GM21529 (cell line): ENCODE measurements around the gene CLHC1.
"Not testable (repeated sequence)": the region's sequence is repeated elsewhere in the genome, so short reads cannot be mapped to it uniquely, and the experiment has no call there.

ENCODE experiments used
- ATAC-seq: cut with Tn5 transposase; IDR thresholded peaks from one replicate; pipeline ENCODE4 v1.9.1; 2021; ENCODE audit not compliant: unreplicated experiment

The CLHC1 gene

DNA sequence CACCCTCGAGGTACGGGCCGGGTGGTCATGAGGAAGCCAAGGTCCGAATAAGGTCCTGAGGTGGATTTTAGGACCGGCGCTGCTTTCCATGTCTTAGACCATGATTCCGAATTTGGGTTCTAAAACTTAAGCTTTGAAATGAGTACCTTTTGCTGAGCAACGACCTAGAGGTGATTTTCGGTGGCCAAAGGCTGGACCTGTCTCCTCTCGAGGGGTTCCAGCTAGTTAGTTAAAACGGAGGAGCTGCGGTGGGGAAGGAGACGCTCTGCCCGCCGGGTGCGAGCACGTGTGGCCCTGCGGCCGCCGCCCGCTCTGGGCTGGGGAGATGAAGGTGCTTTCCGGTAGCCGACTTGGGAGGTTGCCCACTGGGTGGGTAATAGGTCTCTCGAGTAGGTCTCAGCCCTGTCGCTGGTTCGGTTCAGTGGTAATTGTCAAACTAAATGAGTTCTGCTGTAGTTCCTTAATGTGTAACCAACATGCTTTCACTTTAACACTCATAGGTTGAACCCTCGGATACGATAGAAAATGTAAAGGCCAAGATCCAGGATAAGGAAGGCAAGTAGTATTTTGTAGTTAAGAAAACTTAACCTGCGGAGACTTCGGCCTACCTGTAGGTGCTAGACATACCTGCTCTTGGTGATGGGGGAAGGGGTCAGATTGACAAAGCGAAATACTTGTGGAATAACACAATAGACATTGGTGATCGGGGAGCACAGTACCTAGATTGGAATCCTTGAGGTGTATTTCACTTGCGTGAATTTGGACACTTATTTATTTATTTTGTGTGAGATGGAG is 967 bp upstream of the CLHC1 start:
- peak; percentile 15 for ATAC-seq

DNA sequence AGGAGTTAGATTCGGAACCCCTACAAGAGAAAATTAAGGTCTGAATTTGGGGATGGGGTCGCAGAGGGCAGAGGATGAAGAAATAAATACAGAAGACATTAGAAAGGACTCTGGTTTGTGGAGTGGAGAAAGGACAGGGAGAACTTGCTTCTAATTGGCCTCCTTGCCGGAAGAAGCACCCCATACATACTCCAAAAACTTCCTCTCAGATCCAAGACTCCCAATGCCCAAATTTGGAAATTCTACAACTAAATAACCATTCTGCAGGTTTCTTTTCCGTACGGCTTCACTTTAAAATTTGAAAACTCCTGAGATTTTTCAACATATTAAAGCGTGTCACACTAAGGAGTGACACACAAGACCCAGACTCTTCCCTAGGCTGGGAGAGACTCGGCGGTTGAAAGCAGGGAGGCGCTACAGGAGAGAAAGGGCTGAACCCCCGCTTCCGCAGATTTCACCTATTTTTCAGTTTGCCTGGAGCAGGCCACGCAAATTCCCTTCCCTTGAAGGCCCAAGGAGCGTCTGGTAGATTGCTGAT is 478 bp downstream of the CLHC1 start:
- ATAC-seq = peak; percentile 3

DNA sequence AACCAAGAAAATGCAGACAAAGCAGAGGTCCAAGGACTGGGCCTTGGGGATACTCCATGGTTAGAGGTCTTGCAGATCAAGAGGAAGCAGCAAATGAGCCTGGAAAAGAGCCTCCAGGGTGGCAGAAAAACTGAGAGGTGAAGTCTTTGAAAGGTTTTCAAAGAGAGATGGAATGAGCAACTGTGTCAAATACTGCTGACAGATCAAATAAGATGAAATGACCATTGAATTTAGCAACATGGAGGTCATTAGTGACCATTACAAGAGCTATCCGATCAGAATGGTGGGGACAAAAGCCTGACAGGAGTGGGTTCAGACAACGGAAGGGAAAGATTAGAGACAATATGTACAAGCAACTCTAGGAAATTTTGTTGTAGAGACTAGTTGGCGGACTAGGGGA is 1.5 kb downstream of the CLHC1 start:
- ATAC-seq = no peak

DNA sequence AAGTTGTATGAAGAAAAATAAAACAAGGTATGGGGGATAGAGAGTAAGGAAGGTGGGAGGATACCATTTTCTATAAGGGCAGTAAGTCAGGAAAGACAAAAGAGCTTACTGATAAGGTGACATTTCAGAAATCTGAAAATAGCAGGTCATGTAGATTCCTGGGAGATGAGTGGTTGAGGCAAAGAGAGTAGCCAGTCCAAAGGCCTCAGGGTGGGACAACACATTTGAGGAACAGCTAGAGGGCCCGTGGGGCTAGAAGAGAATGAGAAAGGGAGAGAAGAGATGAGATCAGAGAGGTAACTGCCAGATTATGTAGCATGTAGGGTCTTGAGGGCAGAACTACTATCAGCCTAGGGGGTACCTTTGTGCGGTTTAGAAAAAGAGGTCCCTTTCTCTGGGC is 2.9 kb downstream of the CLHC1 start:
- ATAC-seq = no peak

DNA sequence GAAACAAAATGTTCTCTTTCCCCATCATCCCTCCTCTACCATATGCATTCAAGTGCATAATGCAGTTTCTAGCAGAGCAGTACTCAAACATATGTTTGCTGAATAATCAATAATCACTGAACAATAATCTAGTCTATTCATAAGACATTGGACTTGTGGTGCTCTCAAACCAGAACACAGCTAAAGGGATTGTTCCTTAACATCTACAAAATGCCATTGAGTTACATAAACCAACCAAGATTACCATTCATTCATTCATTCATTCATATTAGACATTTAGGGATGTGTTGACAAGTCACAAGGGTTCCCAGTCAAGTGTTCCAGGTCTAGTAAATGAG is 3.9 kb downstream of the CLHC1 start:
- no peak for ATAC-seq

DNA sequence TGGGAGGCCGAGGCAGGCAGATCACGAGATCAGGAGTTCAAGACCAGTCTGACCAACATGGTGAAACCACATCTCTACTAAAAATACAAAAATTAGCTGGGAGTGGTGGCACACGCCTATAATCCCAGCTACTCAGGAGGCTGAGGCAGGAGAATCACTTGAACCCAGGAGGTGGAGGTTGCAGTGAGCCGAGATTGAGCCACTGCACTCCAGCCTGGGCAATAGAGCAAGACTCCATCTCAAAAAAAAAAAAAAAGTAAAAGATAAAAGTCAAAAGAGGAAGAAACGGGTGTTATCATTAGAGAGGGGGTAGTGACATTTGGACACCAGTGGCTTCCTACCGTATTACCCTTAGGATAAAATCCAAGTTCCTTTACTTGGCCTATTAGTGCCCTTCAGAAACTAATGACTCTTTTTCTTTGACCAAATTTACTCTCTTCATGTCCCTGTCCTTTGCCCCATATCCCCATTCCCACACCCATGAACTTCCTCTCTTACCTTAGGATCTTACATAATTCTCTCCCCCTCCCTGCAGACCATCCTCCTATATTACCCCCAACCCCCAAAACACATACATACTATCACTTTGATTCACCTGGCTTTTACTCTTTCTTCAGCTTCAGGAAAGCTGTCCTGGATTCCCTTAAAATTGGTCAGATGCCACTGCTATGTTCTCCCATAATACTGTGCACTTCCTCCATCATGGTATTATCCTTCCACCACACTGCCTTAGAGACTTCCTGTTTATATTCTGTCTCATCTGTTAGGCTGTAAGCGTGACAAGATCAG is 4.5 kb downstream of the CLHC1 start:
- ATAC-seq = not testable (repeated sequence)

DNA sequence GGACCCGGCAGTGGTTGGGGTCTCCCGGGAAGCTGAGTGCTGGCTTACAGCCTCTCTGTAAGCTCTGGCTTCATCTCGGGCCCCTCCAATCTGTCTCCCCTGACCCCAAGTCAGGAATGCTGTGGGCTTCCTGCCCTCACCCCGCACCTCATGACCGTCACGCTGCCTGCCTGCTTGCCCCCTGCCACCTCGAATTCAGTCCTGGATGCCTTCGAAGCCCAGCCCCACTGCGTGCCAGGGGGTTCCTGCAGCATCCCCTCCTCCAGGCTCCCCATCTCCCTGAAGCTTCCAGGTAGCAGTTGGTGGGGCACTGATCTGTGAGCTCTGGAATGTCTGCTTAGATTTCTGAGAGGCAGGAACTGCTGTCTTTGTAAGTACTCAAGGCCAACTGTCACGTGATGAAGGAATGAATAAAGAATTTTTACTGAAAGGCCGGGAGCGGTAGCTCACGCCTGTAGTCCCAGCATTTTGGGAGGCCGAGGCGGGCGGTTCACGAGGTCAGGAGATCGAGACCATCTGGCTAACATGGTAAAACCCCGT is 6.5 kb downstream of the CLHC1 start:
- no peak for ATAC-seq

DNA sequence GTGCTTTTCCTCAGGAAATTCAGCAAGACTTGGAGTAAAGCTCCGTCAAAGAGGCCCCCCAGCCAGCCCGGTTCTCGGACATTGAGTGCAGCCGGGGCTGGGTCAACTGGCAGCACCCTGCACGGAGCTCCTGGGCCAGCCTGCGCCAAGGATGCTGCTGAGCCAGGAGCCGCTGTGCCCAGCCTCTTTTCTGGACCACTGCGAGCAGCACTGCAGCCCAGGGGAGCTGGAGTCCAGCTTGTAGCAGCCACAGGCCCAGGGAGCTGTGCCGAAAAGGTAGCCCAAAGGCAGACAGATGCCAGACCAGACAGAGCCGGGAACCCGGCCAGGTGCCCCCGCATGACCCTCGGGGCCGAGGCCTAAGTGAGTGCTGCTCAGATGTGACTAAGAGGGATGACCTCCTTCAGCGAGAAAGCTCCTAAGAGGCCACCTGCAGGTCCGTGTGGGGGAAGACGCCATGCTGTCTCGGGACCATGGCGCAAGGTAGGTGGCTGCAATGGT is 7.3 kb downstream of the CLHC1 start:
- no peak for ATAC-seq

DNA sequence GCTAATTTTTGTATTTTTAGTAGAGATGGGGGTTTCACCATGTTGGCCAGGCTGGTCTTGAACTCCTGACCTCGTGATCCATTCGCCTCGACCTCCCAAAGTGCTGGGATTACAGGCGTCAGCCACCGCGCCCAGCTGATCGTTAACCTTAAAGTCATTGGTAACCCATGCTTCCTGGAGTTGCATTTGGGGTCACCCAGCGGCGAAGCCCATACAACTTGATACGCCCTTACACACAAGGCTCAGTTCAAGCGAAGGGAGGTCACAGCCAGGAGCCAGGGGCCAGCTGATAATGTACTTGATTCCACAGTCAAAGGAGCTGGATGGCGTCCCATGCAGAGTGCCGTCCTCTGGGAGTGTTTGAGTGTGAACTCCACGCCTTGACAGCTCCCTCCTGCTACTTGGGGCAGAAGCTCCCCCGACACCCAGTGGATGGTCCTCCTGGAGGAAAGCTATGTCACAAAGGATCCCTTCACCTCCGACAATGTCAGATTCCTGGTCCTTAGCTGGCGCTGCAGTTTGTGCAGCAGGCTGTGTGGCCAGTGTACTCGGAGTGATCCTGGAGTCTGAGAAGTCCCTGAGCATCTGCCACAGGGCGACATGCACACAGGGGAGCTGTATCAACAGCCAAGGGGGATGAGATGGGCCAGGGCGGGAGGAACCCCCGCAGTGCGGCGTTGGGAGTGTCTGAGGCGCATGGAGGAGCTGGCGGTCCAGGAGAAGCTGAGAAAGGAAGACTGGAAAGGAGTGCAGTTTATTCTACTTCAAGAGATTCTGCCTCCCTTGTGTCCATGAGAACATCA is 7.9 kb downstream of the CLHC1 start:
- no peak for ATAC-seq

DNA sequence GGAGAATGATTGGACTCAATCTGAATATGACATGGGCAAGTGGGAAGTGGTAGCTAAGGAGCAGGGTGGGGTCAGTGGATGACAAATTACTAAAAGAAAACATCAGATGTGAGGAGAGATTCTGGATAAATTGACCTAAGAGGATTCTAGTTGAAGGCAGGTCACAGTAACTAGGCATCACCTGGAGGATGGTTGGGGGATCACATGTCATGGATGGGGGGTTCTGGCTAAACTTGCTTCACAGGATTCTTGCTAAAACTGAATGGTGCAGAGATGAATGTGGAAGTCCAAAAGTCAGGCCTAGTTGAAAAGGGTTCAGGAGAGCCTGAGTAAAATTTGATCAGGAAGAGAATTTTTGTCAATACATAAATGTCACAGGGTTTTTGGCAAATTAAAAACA is 18.3 kb downstream of the CLHC1 start:
- ATAC-seq = no peak

DNA sequence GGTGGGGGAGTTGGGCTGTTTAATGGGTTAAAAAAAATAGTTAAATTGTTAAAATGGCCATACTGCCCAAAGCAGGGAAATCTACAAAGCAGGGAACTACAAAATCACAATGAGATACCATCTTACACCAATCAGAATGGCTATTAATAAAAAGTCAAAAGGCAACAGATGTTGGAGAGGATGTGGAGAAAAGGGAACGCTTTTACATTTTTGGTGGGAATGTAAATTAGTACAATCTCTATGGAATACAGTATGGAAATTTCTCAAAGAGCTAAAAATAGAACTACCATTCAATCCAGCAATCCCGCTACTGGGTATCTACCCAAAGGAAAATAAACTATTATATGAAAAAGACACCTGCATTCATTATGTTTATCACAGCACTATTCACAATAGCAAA is 27.1 kb downstream of the CLHC1 start:
- ATAC-seq = no peak

DNA sequence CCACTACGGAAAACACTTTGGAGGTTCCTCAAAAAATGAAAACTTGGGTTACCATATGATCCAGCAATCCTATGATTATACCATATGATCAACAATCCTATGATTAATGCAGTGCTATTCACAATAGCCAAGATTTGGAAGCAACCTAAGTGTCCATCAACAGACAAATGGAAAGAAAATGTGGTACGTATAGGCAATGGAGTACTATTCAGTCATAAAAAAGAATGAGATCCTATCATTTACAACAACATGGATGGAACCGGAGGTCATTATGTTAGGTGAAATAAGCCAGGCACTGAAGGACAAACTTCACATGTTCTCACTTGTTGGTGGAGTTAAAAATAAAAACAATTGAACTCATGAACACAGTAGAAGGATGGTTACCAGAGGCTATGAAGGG is 27.6 kb downstream of the CLHC1 start:
- ATAC-seq = no peak

DNA sequence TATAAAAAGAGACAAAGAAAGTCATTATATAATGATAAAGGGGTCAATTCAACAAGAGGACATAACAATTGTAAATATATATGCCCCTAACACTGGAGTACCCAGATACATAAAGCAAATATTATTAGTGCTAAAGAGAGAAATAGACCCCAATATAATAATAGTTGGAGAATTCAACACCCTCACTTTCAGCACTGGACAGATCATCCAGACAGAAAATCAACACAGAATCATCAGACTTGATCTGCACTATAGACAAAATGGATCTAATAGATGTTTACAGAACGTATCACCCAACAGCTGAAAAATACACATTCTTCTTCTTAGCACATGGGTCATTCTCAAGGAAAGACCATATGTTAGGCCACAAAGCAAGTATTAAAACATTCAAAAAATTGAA is 31.7 kb downstream of the CLHC1 start:
- no peak for ATAC-seq

DNA sequence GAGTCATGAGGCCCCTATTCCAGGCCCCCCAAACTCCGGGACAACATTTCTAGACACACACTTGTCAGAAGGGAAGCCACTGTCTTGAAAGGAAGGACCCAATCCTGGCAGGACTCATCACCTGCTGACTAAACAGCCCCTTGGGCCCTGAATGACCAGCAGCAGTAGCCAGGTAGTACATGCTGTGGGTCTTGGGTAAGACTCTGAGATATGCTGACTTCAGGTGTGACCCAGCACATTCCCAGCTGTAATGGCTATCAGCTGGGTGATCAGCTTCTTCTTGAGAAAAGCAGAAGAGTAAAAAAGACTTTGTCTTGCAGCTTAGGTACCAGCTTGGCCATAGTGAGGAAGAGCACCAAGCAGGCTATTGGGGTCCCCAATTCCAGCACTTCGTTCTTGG is 35.6 kb downstream of the CLHC1 start:
- no peak for ATAC-seq

DNA sequence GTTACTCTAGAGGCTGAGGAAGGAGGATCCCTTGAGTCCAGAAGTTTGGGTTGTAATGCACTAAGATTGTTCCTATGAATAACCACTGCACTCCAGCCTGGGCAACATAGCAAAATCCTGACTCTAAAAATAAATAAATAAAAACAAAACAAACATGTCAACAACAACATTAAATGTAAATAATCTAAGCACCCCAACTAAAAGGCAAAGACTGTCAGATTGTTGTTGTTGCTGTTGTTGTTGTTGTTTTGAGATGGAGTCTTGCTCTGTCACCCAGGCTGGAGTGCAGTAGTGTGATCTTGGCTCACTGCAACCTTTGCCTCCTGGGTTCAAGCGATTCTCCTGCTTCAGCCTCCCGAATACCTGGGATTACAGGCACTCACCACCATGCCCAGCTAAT is 40.2 kb downstream of the CLHC1 start:
- not testable (repeated sequence) for ATAC-seq

DNA sequence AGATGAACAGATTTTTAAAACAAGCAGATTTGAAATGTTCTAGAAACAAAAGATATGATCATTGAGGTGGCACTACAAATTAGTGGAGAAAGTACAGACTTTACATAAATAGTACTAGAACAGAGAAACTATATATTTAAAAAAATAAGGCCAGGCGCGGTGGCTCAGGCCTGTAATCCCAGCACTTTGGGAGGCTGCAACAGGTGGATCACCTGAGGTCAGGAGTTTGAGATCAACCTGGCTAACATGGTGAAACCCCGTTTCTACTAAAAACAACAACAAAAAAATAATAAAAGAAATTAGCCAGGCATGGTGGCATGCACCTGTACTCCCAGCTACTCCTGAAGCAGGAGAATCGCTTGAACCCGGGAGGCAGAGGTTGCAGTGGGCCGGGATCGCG is 45.3 kb downstream of the CLHC1 start:
- not testable (repeated sequence) for ATAC-seq

DNA sequence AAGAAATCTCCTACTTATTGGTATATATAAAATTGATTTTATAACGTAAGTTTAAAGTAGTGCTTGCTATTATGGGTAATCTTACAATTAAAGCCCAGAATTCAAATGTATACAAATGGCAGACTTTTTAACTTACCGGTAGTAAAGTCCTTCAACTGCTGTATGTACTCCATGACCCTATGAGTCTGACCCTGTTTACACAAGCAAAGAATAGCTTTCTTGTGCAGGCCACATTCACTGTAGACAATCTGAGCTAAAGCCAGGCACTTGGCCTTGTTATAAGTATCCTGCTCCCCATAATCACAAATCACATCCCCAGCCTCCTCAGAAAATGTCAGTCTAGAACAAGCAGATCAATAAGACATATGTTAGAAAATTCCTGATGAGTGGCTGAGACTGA is 51.7 kb downstream of the CLHC1 start:
- ATAC-seq = no peak

DNA sequence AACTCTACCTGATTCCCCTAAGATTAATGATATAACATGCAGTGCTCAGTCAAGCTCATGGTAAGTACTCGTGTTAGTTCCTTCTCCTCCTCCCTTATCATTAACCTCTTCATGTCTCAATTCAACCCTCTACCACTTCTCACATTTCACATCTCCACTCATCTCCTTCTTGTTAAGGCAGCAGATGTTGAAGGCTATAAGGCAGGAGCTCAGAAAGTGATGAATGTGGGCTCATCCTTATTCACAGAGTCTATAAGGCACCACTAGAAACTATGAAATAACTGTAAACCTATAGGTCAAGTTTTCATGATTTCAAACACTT is 56.0 kb downstream of the CLHC1 start:
- ATAC-seq = no peak

DNA sequence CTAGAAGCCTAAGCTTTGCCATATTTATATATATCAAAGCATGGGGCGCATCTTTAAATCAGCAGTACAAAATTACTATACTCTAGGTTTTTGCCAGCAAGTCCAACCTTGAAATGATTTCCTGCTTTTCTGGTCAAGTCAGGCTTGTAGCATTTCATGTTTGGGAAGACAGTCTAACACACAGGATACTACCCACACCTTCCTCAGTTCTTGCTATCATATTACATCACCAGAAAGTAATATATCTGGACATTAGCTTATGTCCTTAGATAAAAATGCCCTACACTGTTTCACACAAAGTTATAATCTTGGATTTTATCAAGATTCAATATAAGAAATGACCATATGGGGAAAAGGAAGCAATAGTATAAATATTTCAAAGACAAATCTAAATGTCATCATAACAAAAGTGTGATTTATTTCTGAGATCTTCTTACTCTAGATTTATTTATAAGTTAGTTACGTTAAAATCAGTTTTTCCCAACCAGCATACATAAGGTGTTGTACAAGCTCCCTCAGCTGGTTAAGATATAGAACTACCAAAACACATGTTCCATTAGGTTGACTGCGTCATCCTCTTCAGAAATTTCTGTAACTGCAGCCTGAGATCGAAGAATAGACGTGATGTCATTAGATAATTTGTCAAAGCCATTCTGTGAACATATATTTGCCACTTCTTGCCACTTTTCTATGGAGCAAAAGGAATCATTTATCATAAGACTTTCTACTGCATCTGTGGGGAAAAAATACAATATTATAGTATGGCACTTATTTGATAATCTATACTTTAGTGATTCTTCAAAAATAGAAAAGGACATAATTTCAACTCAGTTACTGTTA is 56.6 kb downstream of the CLHC1 start:
- ATAC-seq = no peak

DNA sequence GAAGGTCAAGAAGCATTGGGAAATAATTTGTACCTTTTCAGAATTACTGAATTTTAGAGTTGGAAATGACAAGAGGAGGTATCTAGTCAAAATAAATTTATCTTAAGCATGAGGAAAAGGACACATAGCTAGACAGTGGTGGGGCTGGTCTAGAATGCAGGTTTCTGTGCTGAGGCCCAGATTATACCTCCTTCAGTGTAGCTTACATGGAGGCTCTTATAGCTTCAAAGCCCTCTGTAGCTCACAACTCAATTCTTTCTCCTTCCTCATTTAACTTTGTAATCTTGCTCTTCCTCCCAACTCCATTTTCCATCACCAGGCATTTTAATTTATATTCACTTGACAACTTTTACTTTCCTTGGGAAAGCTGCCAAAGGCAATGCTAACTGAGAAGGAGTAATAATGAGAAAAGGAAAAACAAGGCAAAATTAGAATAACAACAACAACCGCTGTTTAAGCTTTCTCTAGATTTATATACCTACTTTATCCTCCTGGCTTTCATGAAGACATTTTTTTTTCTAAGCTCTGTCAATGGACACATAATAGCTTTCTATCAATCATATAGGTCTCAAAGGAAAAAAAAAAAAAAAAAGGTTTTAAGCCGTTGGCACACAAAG is 58.5 kb downstream of the CLHC1 start:
- no peak for ATAC-seq
